CD4-positive, alpha-beta T cell (primary cell): ENCODE measurements around the gene TBATA. TPM values are rescaled to one million over a fixed set of nuclear protein-coding genes. Genes with fewer than 3 reads are reported as not detected.

ENCODE experiments used
- ATAC-seq: fragments of 200-7000 bp; cut with Tn5 transposase; one replicate; pipeline ENCODE4 v1.10.0; 2022; ENCODE audit warnings: mild to moderate bottlenecking; ENCODE audit not compliant: poor library complexity
- CTCF ChIA-PET: fragments of 350-600 bp; sonication (Branson Sonifier 250); formaldehyde crosslinking; loops from one replicate; lab custom pipeline; 2021; ENCODE audit warnings: antibody characterized with exemption, inconsistent platforms; lab: Charles Lee
- POLR2A ChIA-PET: fragments of 350-600 bp; sonication (Branson Sonifier 250); formaldehyde crosslinking; loops from one replicate; lab custom pipeline; 2021; ENCODE audit warnings: antibody characterized with exemption, inconsistent platforms; lab: Charles Lee
- DNase-seq, 14 experiments: peaks; one replicate each; pipeline ENCODE4 v3.0.0-alpha.2; 2013 to 2020; ENCODE audit warnings: mixed read lengths in 2 of 14
- H3K27ac ChIP-seq, 2 donors: one replicate each; pipeline versions ENCODE4 v1.5.1 to v1.7.0; 2013; ENCODE audit warnings: low read length in 2 of 2, low read depth in 1 of 2, mild to moderate bottlenecking in 1 of 2
- H3K27me3 ChIP-seq, 2 experiments: 1 replicate in 1 of 2; 2 replicates in 1 of 2; pipeline versions ENCODE4 v1.6.1 to v1.7.0; 2013; ENCODE audit warnings: low read length in 2 of 2, control low read depth in 1 of 2, mild to moderate bottlenecking in 1 of 2, moderate library complexity in 1 of 2; ENCODE audit not compliant: insufficient read depth in 2 of 2, control insufficient read depth in 1 of 2
- H3K36me3 ChIP-seq: one replicate; pipeline ENCODE4 v1.6.1; 2013; ENCODE audit warnings: low read length, control low read depth; ENCODE audit not compliant: insufficient read depth
- H3K4me1 ChIP-seq: one replicate; pipeline ENCODE4 v1.6.1; 2013; ENCODE audit warnings: low read length, control low read depth; ENCODE audit not compliant: insufficient read depth
- H3K4me3 ChIP-seq: one replicate; pipeline ENCODE4 v1.5.1; 2013; ENCODE audit warnings: mild to moderate bottlenecking, low read length, moderate library complexity
- H3K9me3 ChIP-seq, 2 experiments: 1 replicate in 1 of 2; 2 replicates in 1 of 2; pipeline versions ENCODE4 v1.6.1 to v1.7.0; 2013; ENCODE audit warnings: low read length in 2 of 2, mild to moderate bottlenecking in 2 of 2, control low read depth in 1 of 2, moderate library complexity in 1 of 2; ENCODE audit not compliant: control insufficient read depth in 1 of 2, insufficient read depth in 1 of 2
- H3K27ac Mint-ChIP-seq: one replicate; pipeline ENCODE4 v1.8.0; 2020; ENCODE audit warnings: mixed read lengths
- H3K27me3 Mint-ChIP-seq: one replicate; pipeline ENCODE4 v1.8.0; 2021; ENCODE audit warnings: mixed read lengths
- H3K36me3 Mint-ChIP-seq: one replicate; pipeline ENCODE4 v1.8.0; 2021; ENCODE audit warnings: low read depth, mixed read lengths
- H3K4me1 Mint-ChIP-seq: one replicate; pipeline ENCODE4 v1.8.0; 2021; ENCODE audit warnings: low read depth, mixed read lengths
- H3K4me3 Mint-ChIP-seq: one replicate; pipeline ENCODE4 v1.8.0; 2020; ENCODE audit warnings: mild to moderate bottlenecking, mixed read lengths
- H3K9me3 Mint-ChIP-seq: one replicate; pipeline ENCODE4 v1.8.0; 2020; ENCODE audit warnings: mixed read lengths
- CTCF ChIP-seq: fragments of 200-600 bp; IDR thresholded peaks from one replicate; pipeline ENCODE4 v1.8.0; 2022; ENCODE audit warnings: antibody characterized with exemption, mild to moderate bottlenecking
- intact Hi-C, 2 experiments: fragments of 100-400 bp; cut with DNase I in 1 of 2; cut with micrococcal nuclease in 1 of 2; formaldehyde crosslinking; loops; one replicate each; pipeline versions ENCODE4 v1.15.1 to v1.9.0; 2023 to 2025; cut with DNase I, micrococcal nuclease
- total RNA-seq, 174 experiments: library from RNA in 2 of 174; stranded (reverse) in 2 of 174; gene quantifications; one replicate each; pipeline ENCODE4 v1.2.3 and lab custom pipeline; 2021 to 2026

TBATA gene
- total RNA-seq, 2 experiments from 2014 or later, result not detected

- TF ChIP-seq CTCF, result no peak
- intact Hi-C loops, result no loop called here
- H3K27me3 Mint-ChIP-seq, result no peaks in the 10 kb centered on the region
- POLR2A ChIA-PET, result no interaction called here
- Histone ChIP-seq H3K36me3 (no peaks in the 10 kb centered on the region), H3K4me1 (no peaks in the 10 kb centered on the region), H3K4me3 (no peak overlapping the region), H3K9me3 (no peaks in the 10 kb centered on the region), H3K27ac (no peak overlapping the region), H3K27me3 (no peaks in the 10 kb centered on the region)
- H3K27ac Mint-ChIP-seq, result no peak overlapping the region
- H3K36me3 Mint-ChIP-seq, result no peaks in the 10 kb centered on the region
- CTCF ChIA-PET, result interaction anchor here (0.5 kb wide), 1 partner anchor 304 kb away, joined by 3 read pairs; no protein-coding TSS in a partner anchor
- ATAC-seq, result no peak
- H3K4me3 Mint-ChIP-seq, result no peak overlapping the region
- H3K4me1 Mint-ChIP-seq, result no peaks in the 10 kb centered on the region
- DNase-seq, result no peak
- H3K9me3 Mint-ChIP-seq, result no peaks in the 10 kb centered on the region
Observed at GRCh38 chr10:70740406-70741288, 44.5 kb downstream of the TBATA start.

- H3K27ac ChIP-seq, result no peak overlapping the region
- ChIA-PET CTCF (no interaction called here), POLR2A (no interaction called here)
- intact Hi-C loops, result no loop called here
- Mint-ChIP-seq H3K36me3 (no peaks in the 10 kb centered on the region), H3K9me3 (no peaks in the 10 kb centered on the region), H3K4me3 (no peak overlapping the region), H3K27ac (no peak overlapping the region), H3K27me3 (no peaks in the 10 kb centered on the region), H3K4me1 (no peaks in the 10 kb centered on the region)
- no peak for ATAC-seq
- H3K4me3 ChIP-seq, result no peak overlapping the region
- no peaks in the 10 kb centered on the region for H3K36me3 ChIP-seq
- no peak for TF ChIP-seq CTCF
- H3K27me3 ChIP-seq, result no peaks in the 10 kb centered on the region
- H3K9me3 ChIP-seq, result no peaks in the 10 kb centered on the region
- no peaks in the 10 kb centered on the region for H3K4me1 ChIP-seq
- DNase-seq, result no peak
Observed at GRCh38 chr10:70738761-70739121, 46.4 kb downstream of the TBATA start.

GRCh38 chr10:70738006-70738760 is 47.0 kb downstream of the TBATA start:
- ChIA-PET CTCF (no interaction called here), POLR2A (no interaction called here)
- Mint-ChIP-seq H3K27me3 (no peaks in the 10 kb centered on the region), H3K4me1 (no peaks in the 10 kb centered on the region), H3K4me3 (no peak overlapping the region), H3K27ac (no peak overlapping the region), H3K36me3 (no peaks in the 10 kb centered on the region), H3K9me3 (no peaks in the 10 kb centered on the region)
- ATAC-seq, result no peak
- Histone ChIP-seq H3K27ac (no peak overlapping the region), H3K4me3 (no peak overlapping the region), H3K27me3 (no peaks in the 10 kb centered on the region), H3K9me3 (no peaks in the 10 kb centered on the region), H3K36me3 (no peaks in the 10 kb centered on the region), H3K4me1 (no peaks in the 10 kb centered on the region)
- intact Hi-C loops, result no loop called here
- TF ChIP-seq CTCF, result no peak
- no peak for DNase-seq
